Activated naive CD8-positive, alpha-beta T cell treated with anti-CD3 and anti-CD28 coated beads for 36 hours (primary cell): ENCODE results near the gene CCDC60. TPM values are rescaled to one million over a fixed set of nuclear protein-coding genes. Genes with fewer than 3 reads are reported as not detected.

Source experiments
- total RNA-seq, 2 experiments: library from RNA; stranded (reverse); gene quantifications; one replicate each; pipeline ENCODE4 v1.2.3, GENCODE V29; 2021

Gene CCDC60
- total RNA-seq, 2 experiments from 2014 or later: not detected

Other genes with a start within 250 kb of the CCDC60 start
- gene HSPB8, start 155.8 kb upstream of the CCDC60 start, total RNA-seq: not detected